NCI-H510A (cell line): Measurements from ENCODE around the gene KRT36.

Experiments
- DNase-seq: peaks from one replicate; lab custom pipeline; 2025; lab: John Stamatoyannopoulos, UW

KRT36 gene

DNA sequence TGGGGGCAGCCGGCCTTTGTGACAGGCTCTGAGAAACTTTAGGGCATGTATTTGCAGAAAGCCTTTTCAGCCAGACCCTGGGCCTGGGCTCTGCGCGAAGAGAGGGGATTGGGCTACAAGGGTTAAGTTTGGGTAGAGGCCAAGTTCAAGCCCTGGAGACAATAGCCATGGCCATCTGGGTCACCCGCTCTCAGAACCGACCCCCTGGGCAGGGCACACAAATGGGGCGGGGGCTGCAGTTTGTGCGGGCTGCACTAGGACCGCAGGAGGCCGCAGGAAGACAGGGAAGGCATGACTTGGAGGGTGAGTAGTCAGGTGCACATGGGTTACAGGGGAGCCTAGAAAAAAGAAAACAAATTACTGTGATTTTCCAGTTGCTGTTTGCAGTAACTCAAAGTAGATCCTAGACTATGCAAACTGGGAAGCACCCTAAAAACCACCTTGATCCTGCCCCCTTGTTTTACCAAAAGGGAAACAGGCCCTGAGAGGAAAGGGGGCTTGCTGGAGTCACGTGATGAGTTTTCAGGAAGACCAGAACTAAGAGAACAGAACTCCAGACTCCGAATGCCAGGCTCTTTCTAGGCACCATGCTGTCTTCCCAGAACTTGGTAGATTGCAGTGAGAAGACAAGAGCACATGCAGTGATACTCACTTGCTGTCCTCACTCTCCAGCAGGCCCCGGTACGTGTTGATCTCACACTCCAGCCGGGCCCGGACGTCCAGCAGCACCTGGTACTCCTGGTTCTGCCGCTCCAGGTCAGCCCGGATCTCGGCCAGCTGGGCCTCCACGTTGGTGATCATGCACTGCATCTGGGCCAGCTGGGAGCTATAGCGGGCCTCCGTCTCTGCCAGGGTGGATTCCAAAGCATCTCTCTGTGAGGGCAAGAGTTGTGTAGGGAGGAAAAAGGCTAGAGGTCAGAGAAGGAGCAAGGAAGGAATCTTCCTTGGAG lies 12.6 kb downstream of the KRT36 start:
- DNase-seq, result no peak

- DNase-seq, result no peak
These were observed 14.3 kb downstream of the KRT36 start for GRCh38 chr17:41475421-41475820.

- no peak for DNase-seq
These were observed 14.8 kb downstream of the KRT36 start for GRCh38 chr17:41474863-41475262.

DNA sequence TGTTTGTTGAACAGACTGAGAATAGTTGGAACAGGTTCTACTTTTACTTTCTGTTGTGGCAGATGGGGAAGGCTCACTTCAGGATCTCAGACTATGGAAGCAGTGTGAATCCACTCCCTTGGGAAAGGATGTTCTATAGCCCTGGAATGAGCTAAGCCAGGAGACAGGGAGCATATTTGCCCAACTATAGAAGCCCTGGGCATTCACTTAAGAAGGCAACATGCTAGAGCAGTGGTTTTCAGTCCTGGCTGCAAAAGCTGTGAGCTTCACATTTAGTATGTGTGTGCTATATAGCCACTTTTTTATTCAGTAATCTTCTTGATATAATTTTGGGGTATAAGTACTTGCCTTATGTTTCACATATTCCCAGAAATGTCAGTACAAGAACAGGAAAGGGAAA lies 21.4 kb downstream of the KRT36 start:
- DNase-seq, result no peak

DNA sequence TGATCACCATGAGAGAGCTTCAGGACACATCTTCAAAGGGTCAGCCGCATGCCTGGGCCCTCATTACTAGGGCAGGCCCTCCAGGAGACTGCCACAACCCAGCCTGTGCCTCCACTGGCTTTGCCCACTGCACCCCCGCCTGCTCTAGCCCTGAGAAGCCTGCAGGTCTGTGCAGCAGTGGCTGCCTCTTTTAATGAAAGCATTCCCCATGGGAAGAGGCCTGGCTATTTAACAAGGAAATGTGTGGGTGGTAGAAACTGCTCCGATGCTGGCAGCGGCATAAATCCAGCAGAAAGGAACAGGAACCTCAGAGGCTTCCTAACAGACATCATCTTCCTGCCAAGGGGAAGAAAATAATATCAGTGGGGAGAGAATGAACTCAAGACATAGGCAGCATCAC lies 22.1 kb downstream of the KRT36 start:
- DNase-seq, result no peak

- DNase-seq, result no peak
These were observed 22.7 kb downstream of the KRT36 start, which contains the start of gene KRT32 for GRCh38 chr17:41466988-41467387. KRT32 (minus strand) TSS chr17:41467386; CDS start chr17:41467325, 61 bp downstream.

- DNase-seq, result no peak
These were observed 25.0 kb downstream of the KRT36 start for GRCh38 chr17:41464682-41465081.

DNA sequence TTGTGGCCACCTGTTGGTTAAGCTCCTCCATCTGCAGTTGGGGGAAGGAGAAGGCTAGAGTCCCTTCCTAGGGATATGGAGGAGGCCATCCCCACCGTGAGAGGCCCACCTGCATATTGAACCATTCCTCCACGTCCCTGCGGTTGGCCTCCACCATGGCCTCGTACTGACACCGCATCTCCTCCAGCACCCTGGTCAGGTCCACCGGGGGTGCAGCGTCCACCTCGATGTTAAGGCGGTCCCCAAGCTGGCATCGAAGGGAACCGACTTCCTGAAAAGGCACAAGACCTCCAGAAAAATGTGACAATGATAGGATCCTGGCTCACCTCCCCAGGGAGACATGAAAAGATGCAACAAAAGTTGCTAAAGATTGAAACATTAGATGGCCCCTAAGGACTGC lies 25.5 kb downstream of the KRT36 start:
- DNase-seq, result no peak

DNA sequence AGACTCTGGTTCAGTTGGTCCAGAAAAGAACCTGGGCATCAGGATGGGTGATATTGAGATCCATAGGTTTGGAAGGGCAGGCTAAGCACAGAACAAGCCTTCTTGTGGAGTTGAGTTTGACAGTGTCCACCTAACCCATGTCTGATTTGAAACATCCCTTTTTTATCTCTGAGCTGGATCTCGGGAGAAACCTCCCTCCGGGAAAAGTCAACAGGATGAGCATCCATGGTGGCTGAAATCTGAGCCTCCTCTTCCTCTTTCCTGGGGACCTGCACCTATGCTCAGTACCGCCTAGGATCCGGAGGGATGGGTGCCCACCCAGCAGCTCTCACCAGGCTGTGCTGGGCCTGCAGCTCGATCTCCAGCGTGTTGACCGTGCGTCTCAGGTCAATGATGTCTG lies 26.0 kb downstream of the KRT36 start:
- no peak for DNase-seq

GRCh38 chr17:41462705-41463104 lies 27.0 kb downstream of the KRT36 start:
- no peak for DNase-seq

DNA sequence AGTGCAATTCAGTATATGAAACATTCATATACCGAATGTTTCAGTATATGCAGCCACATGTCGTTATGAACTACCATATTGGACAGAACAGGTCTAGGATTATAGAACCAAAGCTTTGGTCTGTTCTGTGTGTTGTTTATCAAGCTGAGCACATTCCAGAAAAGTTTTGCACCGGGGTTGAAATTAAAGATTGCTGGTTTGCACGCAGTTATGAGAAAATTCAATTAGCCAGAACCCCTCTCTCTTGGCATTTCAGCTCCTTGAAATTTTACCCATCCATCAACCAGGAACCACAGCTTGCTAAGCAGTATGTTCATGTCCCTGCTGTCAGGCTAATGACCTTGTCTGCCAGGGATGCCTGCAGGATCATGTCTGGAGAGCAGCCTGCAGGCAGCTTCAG lies 32.0 kb downstream of the KRT36 start:
- no peak for DNase-seq

DNA sequence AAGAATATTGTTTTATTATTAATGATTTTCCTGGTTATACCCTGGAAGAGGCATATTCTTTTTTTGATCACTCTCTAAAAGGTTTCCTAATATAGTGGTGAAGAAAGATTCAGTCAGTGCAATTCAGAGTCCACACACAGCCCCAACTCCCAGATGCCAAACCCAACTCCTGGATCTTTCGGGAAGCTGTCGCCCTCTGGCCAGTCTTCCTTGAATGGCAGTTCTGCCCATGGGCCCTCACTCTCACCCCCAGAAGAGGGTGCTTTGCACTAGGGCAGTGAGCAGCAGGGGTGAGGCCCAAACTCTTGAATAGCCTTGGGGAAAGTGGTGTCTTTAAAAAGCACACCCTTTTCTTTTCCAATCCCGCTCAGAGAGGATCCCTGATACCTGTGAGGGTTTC lies 33.5 kb downstream of the KRT36 start:
- DNase-seq, result no peak

GRCh38 chr17:41455236-41455635 lies 34.5 kb downstream of the KRT36 start:
- no peak for DNase-seq

GRCh38 chr17:41453066-41453465 lies 36.6 kb downstream of the KRT36 start:
- no peak for DNase-seq

DNA sequence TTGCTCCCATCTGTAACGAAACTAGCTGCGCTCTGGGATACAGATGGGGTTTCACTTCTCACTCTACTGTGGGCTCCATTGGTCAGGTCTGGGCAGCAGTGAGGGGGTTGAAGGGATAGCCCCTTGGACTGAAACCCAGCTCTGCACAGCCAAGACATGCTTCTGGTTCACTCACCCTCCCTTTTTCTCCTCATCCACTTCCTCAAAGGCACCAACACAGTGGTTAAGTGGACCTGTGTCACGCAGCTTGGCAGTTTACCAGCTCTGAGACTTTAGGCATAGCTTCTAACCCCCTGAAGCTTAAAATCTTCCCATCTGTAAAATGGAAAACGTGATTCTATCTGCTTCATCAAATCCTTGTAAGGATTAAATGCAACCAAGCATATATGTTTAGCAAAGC lies 37.4 kb downstream of the KRT36 start:
- DNase-seq, result no peak

- no peak for DNase-seq
These were observed 38.5 kb downstream of the KRT36 start for GRCh38 chr17:41451154-41451728.

- no peak for DNase-seq
These were observed 40.7 kb downstream of the KRT36 start for GRCh38 chr17:41449008-41449407.

DNA sequence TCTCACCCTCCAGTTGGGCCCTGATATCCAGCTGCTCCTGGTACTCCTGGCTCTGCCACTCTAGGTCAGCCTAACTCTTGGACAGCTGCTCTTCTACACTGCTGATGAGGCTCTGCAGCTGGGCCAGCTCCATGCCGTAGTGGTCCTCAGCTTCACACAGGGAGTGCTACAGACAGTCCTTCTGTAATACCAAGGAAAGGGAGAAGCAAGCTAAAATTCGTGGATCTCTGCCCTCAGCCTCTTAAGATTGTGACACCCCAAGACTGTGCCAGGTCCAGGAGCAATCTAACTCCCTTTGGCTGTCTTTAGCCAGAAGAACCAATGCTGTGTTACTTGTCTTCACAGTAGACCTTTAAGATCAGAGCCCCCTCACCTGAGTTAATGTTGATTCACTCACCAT lies 41.2 kb downstream of the KRT36 start:
- no peak for DNase-seq

GRCh38 chr17:41446806-41447205 lies 42.9 kb downstream of the KRT36 start:
- no peak for DNase-seq

GRCh38 chr17:41444640-41445039 lies 45.1 kb downstream of the KRT36 start:
- no peak for DNase-seq

GRCh38 chr17:41444186-41444585 lies 45.5 kb downstream of the KRT36 start:
- no peak for DNase-seq

DNA sequence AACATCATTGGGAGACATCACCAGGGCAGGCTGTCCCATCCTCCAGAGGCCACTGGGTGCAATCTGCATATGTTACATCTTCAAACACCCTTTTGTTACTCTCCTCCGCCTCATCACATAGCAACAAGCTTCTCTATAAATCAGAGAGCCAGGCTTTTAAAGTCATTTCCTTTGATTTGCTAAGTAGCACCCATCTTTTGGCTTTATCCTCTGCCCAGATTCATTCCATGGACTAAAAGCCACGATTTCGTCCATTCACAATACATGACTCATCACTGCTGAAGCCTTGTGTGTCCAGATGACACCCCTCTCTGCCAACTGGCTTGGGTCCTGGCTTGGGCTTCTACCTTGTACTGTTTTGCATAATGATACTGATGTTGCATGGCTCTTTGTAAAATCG lies 47.0 kb downstream of the KRT36 start:
- no peak for DNase-seq

DNA sequence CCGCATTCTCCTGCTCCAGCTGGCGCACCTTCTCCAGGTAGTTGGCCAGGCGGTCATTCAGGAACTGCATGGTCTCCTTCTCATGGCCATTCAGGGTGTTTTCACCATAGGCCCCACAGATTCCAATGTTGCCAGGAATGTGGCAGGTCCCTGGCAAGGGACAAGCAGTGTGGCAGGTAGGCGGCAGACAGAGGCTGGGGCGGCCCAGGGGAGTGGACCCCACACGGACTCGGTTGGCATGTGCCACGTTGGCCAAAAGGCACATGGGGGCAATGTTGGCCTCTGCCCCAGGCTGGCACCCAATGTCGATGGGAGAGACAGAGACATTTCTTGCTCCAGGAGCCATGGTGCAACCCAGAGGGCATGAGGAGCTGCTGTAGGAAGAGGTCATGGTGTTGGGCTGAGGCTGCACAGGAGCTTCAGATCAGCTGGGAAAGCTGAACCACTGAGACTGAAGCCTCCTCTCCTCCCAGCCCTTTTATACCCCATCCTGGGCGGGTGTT lies 49.1 kb downstream of the KRT36 start, which contains the start of gene KRT38:
Gene KRT38, minus strand, starts transcription at position 453 of the 503 bp plus-strand sequence. Its CDS starts 62 bp downstream, at position 391.
- DNase-seq, result no peak
